ENCODE data around the gene NPC2. TPM values are rescaled to one million over a fixed set of nuclear protein-coding genes. Genes with fewer than 3 reads are reported as not detected.

Gene NPC2
- total and polyA plus RNA-seq, 9 of the 15 experiments (the other 6 are each of a cell fraction or from before 2014, with no cell fraction given) = 16.6 to 74.1 (median 32.6) TPM

GRCh38 chr14:74462993-74463392 is 30.1 kb downstream of the NPC2 start:
- POLR2A ChIA-PET = no interaction called here
- H3K4me2 ChIP-seq (ENCODE audit: insufficient read depth, low read length) = no peak overlapping the region
- H3K27me3 ChIP-seq (ENCODE audit: control insufficient read depth in 2 of 2, insufficient read depth in 2 of 2, low read length in 2 of 2) = peaks cover 7 to 66% of the 10 kb centered on the region in 2 experiments; a peak in 4 of 5 replicates
- intact Hi-C loops (cut with micrococcal nuclease) (no loop called here), in situ Hi-C loops (cut with MboI) (no loop called here)
- no peaks in the 10 kb centered on the region for H3K36me3 ChIP-seq (ENCODE audit: control insufficient read depth, insufficient read depth, low read length)
- H3K79me2 ChIP-seq (ENCODE audit: control insufficient read depth, insufficient read depth, low read length) = no peaks in the 10 kb centered on the region
- FAIRE-seq (no peak), DNase-seq (ENCODE audit: extremely low read depth in 1 of 4, low spot score in 3 of 4) (no peak), ATAC-seq (no peak)
- CTCF ChIA-PET (ENCODE audit: low intra/inter-chr PET ratio) = no interaction called here
- 3% methylated on average over 3 of the region's 3 CpGs for WGBS (ENCODE audit: insufficient coverage, low coverage, missing lambda C conversion rate)
- H3K4me1 ChIP-seq (replicated peaks in 1 of 2; ENCODE audit: control insufficient read depth in 2 of 2, insufficient read depth in 2 of 2, low read length in 2 of 2) = no peaks in the 10 kb centered on the region; a peak in 1 of 5 replicates
- H3K4me3 ChIP-seq = no peak overlapping the region
- no peak overlapping the region for H2AFZ ChIP-seq (ENCODE audit: low read depth, low read length)
- H3K9ac ChIP-seq (ENCODE audit: insufficient read depth in 1 of 2, low read depth in 2 of 2, low read length in 2 of 2) = no peak overlapping the region
- no peak overlapping the region for H3K27ac ChIP-seq (ENCODE audit: extremely low read depth, low read depth, low read length)
- BruUV-seq (replicated peaks) = no TSS peak
- no peaks in the 10 kb centered on the region for H3K9me1 ChIP-seq (ENCODE audit: control insufficient read depth, insufficient read depth, low read length)
- H4K20me1 ChIP-seq (replicated peaks; ENCODE audit: control insufficient read depth, insufficient read depth, low read length) = no peaks in the 10 kb centered on the region; the same call in 1 of the 2 replicates
- H3K9me3 ChIP-seq (replicated peaks; ENCODE audit: control insufficient read depth, insufficient read depth, low read depth, low read length) = no peaks in the 10 kb centered on the region
- no peak for TF ChIP-seq SMAD1 (IDR thresholded peaks at IDR 0.05; ENCODE audit: low read depth, low read length, partially characterized antibody)
- TF ChIP-seq ZNF561 (CRISPR knock-in tag; conservative IDR thresholded peaks at IDR 0.05) = no peak
- no peak for TF ChIP-seq HMBOX1 (IDR thresholded peaks at IDR 0.05)
- TF ChIP-seq HNRNPUL1 (IDR thresholded peaks at IDR 0.05; ENCODE audit: low read length) = no peak
- TF ChIP-seq ZBTB5 (IDR thresholded peaks at IDR 0.05) = no peak
- no peak for TF ChIP-seq ZNF583 (CRISPR knock-in tag; IDR thresholded peaks at IDR 0.05)
- TF ChIP-seq MAFG (tag; conservative IDR thresholded peaks at IDR 0.05) = no peak
- TF ChIP-seq CBX1 (IDR thresholded peaks at IDR 0.05; ENCODE audit: low read depth) = no peak
- TF ChIP-seq SREBF2 (CRISPR knock-in tag; IDR thresholded peaks at IDR 0.05) = no peak
- no peak for TF ChIP-seq ZNF766 (CRISPR knock-in tag; conservative IDR thresholded peaks at IDR 0.05)
- no peak for TF ChIP-seq ZNF280A (IDR thresholded peaks at IDR 0.05; ENCODE audit: low read depth, partially characterized antibody)
- no peak for TF ChIP-seq SRSF3 (IDR thresholded peaks at IDR 0.05; ENCODE audit: insufficient read depth, low read length)
- TF ChIP-seq, protein P1, sequence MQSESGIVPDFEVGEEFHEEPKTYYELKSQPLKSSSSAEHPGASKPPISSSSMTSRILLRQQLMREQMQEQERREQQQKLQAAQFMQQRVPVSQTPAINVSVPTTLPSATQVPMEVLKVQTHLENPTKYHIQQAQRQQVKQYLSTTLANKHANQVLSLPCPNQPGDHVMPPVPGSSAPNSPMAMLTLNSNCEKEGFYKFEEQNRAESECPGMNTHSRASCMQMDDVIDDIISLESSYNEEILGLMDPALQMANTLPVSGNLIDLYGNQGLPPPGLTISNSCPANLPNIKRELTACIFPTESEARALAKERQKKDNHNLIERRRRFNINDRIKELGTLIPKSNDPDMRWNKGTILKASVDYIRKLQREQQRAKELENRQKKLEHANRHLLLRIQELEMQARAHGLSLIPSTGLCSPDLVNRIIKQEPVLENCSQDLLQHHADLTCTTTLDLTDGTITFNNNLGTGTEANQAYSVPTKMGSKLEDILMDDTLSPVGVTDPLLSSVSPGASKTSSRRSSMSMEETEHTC (IDR thresholded peaks at IDR 0.05) = no peak
- TF ChIP-seq ARID1B (IDR thresholded peaks at IDR 0.05) = no peak

All from K562 (cell line).